Keratinocyte (primary cell): ENCODE data around the gene THBS4. TPM values are rescaled to one million over a fixed set of nuclear protein-coding genes. Genes with fewer than 3 reads are reported as not detected.

Experiments
- DNase-seq: peaks from one replicate; pipeline ENCODE4 v3.0.0-alpha.2; 2011; ENCODE audit warnings: low read depth, missing footprints, low spot score
- FAIRE-seq: peaks from 2 replicates; lab custom pipeline; 2011; peaks lifted over from hg19 to GRCh38; lab: Jason Lieb, UNC
- H2AFZ ChIP-seq: 2 replicates; pipeline ENCODE4 v1.6.0; 2012; ENCODE audit warnings: low read length, control low read depth, inconsistent platforms; ENCODE audit not compliant: control insufficient read depth
- H3K27ac ChIP-seq: 2 replicates; pipeline ENCODE4 v1.5.1; 2011; ENCODE audit warnings: low read length; ENCODE audit not compliant: control insufficient read depth, insufficient read depth
- H3K27me3 ChIP-seq: 3 replicates; pipeline ENCODE4 v1.6.0; 2011; ENCODE audit warnings: low read length; ENCODE audit not compliant: control insufficient read depth, insufficient read depth; ENCODE audit errors: extremely low read depth
- H3K36me3 ChIP-seq, 2 experiments: 2 replicates in 1 of 2; 3 replicates in 1 of 2; pipeline ENCODE4 v1.5.1; 2011; ENCODE audit warnings: low read length in 2 of 2, mild to moderate bottlenecking in 1 of 2; ENCODE audit not compliant: control insufficient read depth in 2 of 2, insufficient read depth in 2 of 2; ENCODE audit errors: extremely low read depth in 1 of 2
- H3K4me1 ChIP-seq: 3 replicates; pipeline ENCODE4 v1.5.1; 2011; ENCODE audit warnings: low read length; ENCODE audit not compliant: control insufficient read depth, insufficient read depth; ENCODE audit errors: extremely low read depth
- H3K4me2 ChIP-seq: 3 replicates; pipeline ENCODE4 v1.6.0; 2011; ENCODE audit warnings: low read depth, low read length; ENCODE audit not compliant: control insufficient read depth, insufficient read depth; ENCODE audit errors: extremely low read depth
- H3K4me3 ChIP-seq, 3 experiments: fragments of 200-600 bp in 1 of 3; sonication (generic) in 1 of 3; 2 replicates in 2 of 3; 3 replicates in 1 of 3; pipeline ENCODE4 v1.5.1; 2011 to 2016; ENCODE audit warnings: low read length in 3 of 3, mild to moderate bottlenecking in 3 of 3, control low read depth in 2 of 3, inconsistent platforms in 1 of 3, low read depth in 1 of 3, mixed read lengths in 1 of 3, mixed run types in 1 of 3, moderate library complexity in 1 of 3; ENCODE audit not compliant: control insufficient read depth in 2 of 3, insufficient read depth in 2 of 3; ENCODE audit errors: extremely low read depth in 1 of 3
- H3K79me2 ChIP-seq: 2 replicates; pipeline ENCODE4 v1.6.0; 2012; ENCODE audit warnings: low read length; ENCODE audit not compliant: control insufficient read depth, insufficient read depth
- H3K9ac ChIP-seq: 3 replicates; pipeline ENCODE4 v1.6.0; 2011; ENCODE audit warnings: low read length; ENCODE audit not compliant: control insufficient read depth, insufficient read depth; ENCODE audit errors: extremely low read depth
- H3K9me1 ChIP-seq: 3 replicates; pipeline ENCODE4 v1.6.0; 2011; ENCODE audit warnings: low read length; ENCODE audit not compliant: control insufficient read depth, insufficient read depth; ENCODE audit errors: extremely low read depth
- H3K9me3 ChIP-seq: 2 replicates; pipeline ENCODE4 v1.5.1; 2012; ENCODE audit warnings: low read depth, low read length; ENCODE audit not compliant: control insufficient read depth
- H4K20me1 ChIP-seq: 3 replicates; pipeline ENCODE4 v1.6.0; 2011; ENCODE audit warnings: low read length; ENCODE audit not compliant: control insufficient read depth, insufficient read depth; ENCODE audit errors: extremely low read depth
- CTCF ChIP-seq, 3 experiments: IDR thresholded peaks in 1 of 3; conservative IDR thresholded peaks in 1 of 3; optimal IDR thresholded peaks in 1 of 3; 2 replicates in 2 of 3; 3 replicates in 1 of 3; pipeline versions ENCODE3 to v1.5.1; 2011; ENCODE audit warnings: low read length in 3 of 3, mild to moderate bottlenecking in 3 of 3, moderate library complexity in 2 of 3, control low read depth in 1 of 3, inconsistent platforms in 1 of 3; ENCODE audit not compliant: insufficient read depth in 2 of 3; ENCODE audit errors: extremely low read depth in 1 of 3
- EZH2 ChIP-seq: IDR thresholded peaks from one replicate; pipeline ENCODE4 v1.6.1; 2012; ENCODE audit warnings: inconsistent platforms, mild to moderate bottlenecking, low read length, moderate library complexity
- dilution Hi-C: fragments of 300-500 bp; cut with MboI; formaldehyde crosslinking; loops from one replicate; pipeline ENCODE4 v1.7.0; 2020; ENCODE audit warnings: low sequenced_read_pairs; ENCODE audit not compliant: extremely low pct_ligation_motif_present
- polyA plus RNA-seq, 5 experiments: library from polyadenylated mRNA; depleted of rRNA in 3 of 5; stranded (reverse) in 3 of 5; stranded (forward) in 1 of 5; unstranded in 1 of 5; fragments of >200 nt; gene quantifications; 1 replicate in 1 of 5; 2 replicates in 3 of 5; 3 replicates in 1 of 5; pipeline versions ENCODE4 v1.2.1 to v1.2.3, GENCODE V29; 2011 to 2012; ENCODE audit warnings: missing spikeins in 2 of 5, low read depth in 1 of 5, low replicate concordance in 1 of 5

The THBS4 gene
- polyA plus RNA-seq, 1 donor (not counting 4 experiments of a cell fraction or from before 2014, with no cell fraction given), result 0.47 TPM

- H3K27ac ChIP-seq, result no peak overlapping the region
- no peak for FAIRE-seq
- peaks cover 37% of the 10 kb centered on the region for H3K27me3 ChIP-seq
- no peaks in the 10 kb centered on the region for H3K9me3 ChIP-seq
- no peaks in the 10 kb centered on the region for H3K36me3 ChIP-seq
- no peak overlapping the region for H2AFZ ChIP-seq
- no peaks in the 10 kb centered on the region for H3K4me1 ChIP-seq
- no peak overlapping the region for H3K4me2 ChIP-seq
- TF ChIP-seq EZH2 (no peak), CTCF (optimal IDR thresholded peaks at IDR 0.05 in 1 of 3, IDR thresholded peaks at IDR 0.05 in 1 of 3, conservative IDR thresholded peaks at IDR 0.05 in 1 of 3; ENCODE audit: extremely low read depth in 1 of 3, insufficient read depth in 2 of 3, low read length in 3 of 3) (no peak)
- H4K20me1 ChIP-seq, result no peaks in the 10 kb centered on the region
- no peaks in the 10 kb centered on the region for H3K79me2 ChIP-seq
- H3K9ac ChIP-seq, result no peak overlapping the region
- DNase-seq, result no peak
- no peak overlapping the region for H3K4me3 ChIP-seq
- no peaks in the 10 kb centered on the region for H3K9me1 ChIP-seq
- dilution Hi-C loops, result no loop called here
Observed at GRCh38 chr5:80039650-80040049, 4.5 kb downstream of the THBS4 start.

- Histone ChIP-seq H2AFZ (no peak overlapping the region), H3K27ac (no peak overlapping the region), H3K4me2 (no peak overlapping the region), H3K9ac (no peak overlapping the region), H3K27me3 (peaks cover 20% of the 10 kb centered on the region), H3K9me3 (no peaks in the 10 kb centered on the region), H3K4me1 (no peaks in the 10 kb centered on the region), H3K4me3 (no peak overlapping the region), H3K79me2 (no peaks in the 10 kb centered on the region), H3K9me1 (no peaks in the 10 kb centered on the region), H3K36me3 (no peaks in the 10 kb centered on the region), H4K20me1 (no peaks in the 10 kb centered on the region)
- no peak for FAIRE-seq
- dilution Hi-C loops, result no loop called here
- TF ChIP-seq EZH2 (no peak), CTCF (optimal IDR thresholded peaks at IDR 0.05 in 1 of 3, IDR thresholded peaks at IDR 0.05 in 1 of 3, conservative IDR thresholded peaks at IDR 0.05 in 1 of 3; ENCODE audit: extremely low read depth in 1 of 3, insufficient read depth in 2 of 3, low read length in 3 of 3) (no peak)
- DNase-seq, result no peak
Observed at GRCh38 chr5:80041527-80041926, 6.4 kb downstream of the THBS4 start.
